ENCODE results near the gene LSM5. TPM values are rescaled to one million over a fixed set of nuclear protein-coding genes. Genes with fewer than 3 reads are reported as not detected.

Gene LSM5
- total and polyA plus RNA-seq, 2 experiments from 2014 or later, result 39.7 to 123 TPM

DNA sequence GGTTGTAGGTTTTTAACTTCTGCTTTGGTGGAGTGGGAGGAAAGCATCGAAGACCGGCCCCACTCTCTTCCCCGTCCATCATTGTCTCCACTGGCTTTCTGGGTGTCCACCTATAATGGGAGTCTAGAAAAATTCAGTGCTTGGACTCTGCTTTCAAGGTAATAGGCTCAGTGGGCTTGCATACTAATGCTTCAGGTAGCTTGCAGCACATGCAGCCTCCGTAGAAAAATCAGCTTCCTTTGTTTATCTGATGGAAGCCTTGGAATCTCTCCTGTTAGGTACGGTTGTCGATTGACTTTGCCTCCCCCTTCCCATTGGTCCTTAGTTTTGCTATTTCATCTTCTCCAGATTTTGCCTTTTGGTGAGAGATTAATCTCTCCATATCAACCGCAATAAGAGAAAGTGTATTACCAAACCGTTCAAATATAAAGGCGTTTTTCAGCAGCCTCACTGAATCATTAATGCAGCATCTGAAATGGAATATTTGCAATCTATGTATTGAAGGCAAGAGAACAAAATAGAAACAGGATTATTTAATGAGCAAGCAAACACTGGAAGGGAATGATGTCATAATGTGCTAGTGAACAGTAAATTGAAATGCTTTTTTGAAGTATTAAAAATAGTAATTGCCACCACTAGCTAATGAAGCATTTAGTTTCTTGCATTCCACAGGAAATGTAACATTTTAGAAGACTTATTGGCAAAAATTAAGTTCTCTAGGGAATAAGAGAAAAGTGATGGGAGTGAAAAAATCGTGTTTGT lies 6.1 kb upstream of the LSM5 start:
- Histone ChIP-seq H3K4me3 (peak overlapping the region; percentile 80), H3K27ac (peak overlapping the region; percentile 96), H3K9me3 (ENCODE audit: low read depth) (no peaks in the 10 kb centered on the region), H3K4me1 (ENCODE audit: low read depth) (peaks cover 5% of the 10 kb centered on the region), H3K36me3 (no peaks in the 10 kb centered on the region), H3K27me3 (no peaks in the 10 kb centered on the region)
- TF ChIP-seq, protein P1, sequence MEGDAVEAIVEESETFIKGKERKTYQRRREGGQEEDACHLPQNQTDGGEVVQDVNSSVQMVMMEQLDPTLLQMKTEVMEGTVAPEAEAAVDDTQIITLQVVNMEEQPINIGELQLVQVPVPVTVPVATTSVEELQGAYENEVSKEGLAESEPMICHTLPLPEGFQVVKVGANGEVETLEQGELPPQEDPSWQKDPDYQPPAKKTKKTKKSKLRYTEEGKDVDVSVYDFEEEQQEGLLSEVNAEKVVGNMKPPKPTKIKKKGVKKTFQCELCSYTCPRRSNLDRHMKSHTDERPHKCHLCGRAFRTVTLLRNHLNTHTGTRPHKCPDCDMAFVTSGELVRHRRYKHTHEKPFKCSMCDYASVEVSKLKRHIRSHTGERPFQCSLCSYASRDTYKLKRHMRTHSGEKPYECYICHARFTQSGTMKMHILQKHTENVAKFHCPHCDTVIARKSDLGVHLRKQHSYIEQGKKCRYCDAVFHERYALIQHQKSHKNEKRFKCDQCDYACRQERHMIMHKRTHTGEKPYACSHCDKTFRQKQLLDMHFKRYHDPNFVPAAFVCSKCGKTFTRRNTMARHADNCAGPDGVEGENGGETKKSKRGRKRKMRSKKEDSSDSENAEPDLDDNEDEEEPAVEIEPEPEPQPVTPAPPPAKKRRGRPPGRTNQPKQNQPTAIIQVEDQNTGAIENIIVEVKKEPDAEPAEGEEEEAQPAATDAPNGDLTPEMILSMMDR (IDR thresholded peaks at IDR 0.05; ENCODE audit: low read depth, low read length), result no peak
- no peak for DNase-seq (ENCODE audit: low read depth in 1 of 2, low spot score in 1 of 2)

DNA sequence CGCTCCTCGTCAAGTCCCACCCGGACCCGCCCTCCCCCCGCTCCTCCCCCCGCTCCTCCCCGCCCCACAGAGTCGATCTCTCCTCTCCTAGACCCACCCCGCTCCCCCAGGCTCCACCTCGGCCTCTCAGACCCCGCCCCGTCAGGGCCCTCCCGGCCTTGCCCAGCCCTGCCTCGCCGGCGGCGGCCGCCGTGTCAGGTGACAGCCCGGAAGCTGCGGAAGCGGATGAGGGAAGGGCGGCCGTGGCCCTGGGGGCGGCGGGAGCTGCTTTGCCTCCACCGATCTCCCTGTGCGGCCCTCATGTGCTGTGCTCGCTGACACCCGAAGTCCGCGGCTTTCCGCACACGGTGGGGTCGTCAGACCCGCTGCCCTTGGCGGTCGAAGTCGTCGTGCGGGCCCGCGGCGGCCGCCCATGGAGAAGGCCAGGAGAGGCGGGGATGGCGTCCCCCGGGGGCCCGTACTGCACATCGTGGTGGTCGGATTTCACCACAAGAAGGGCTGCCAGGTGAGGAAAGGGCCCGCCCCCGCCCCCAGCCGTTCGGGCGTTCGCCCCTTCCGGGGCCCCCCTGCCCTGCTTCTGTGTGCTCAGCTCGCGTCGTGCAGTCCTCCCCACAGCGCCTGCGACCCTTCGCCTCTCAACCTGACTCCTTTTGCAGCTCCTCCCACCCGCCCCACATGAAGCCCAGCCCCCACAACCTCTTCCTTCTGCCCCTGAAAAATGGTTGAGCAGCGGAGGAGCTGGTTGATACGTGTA lies 5.3 kb upstream of the LSM5 start, which contains the start of gene AVL9:
TSS of gene AVL9 (plus strand) at position 192 of the 754 bp plus-strand sequence. CDS start at position 413, 221 bp downstream.
- TF ChIP-seq, protein P1 (IDR thresholded peaks at IDR 0.05; ENCODE audit: low read depth, low read length), result no peak
- Histone ChIP-seq H3K36me3 (no peaks in the 10 kb centered on the region), H3K4me1 (ENCODE audit: low read depth) (peaks cover 5% of the 10 kb centered on the region), H3K9me3 (ENCODE audit: low read depth) (no peaks in the 10 kb centered on the region), H3K27ac (peak within 1 kb of the TSS; percentile 96), H3K27me3 (no peaks in the 10 kb centered on the region), H3K4me3 (peak within 1 kb of the TSS; percentile 80)
- peak; percentile 98 for DNase-seq (ENCODE audit: low read depth in 1 of 2, low spot score in 1 of 2)

GRCh38 chr7:32494946-32495297 lies 4.7 kb upstream of the LSM5 start:
- H3K36me3 ChIP-seq, result no peaks in the 10 kb centered on the region
- H3K9me3 ChIP-seq (ENCODE audit: low read depth), result no peaks in the 10 kb centered on the region
- no peak for DNase-seq (ENCODE audit: low read depth in 1 of 2, low spot score in 1 of 2)
- H3K27me3 ChIP-seq, result no peaks in the 10 kb centered on the region
- peaks cover 5% of the 10 kb centered on the region for H3K4me1 ChIP-seq (ENCODE audit: low read depth)
- H3K27ac ChIP-seq, result peak overlapping the region; percentile 64
- TF ChIP-seq, protein P1 (IDR thresholded peaks at IDR 0.05; ENCODE audit: low read depth, low read length), result no peak
- peak overlapping the region; percentile 80 for H3K4me3 ChIP-seq

DNA sequence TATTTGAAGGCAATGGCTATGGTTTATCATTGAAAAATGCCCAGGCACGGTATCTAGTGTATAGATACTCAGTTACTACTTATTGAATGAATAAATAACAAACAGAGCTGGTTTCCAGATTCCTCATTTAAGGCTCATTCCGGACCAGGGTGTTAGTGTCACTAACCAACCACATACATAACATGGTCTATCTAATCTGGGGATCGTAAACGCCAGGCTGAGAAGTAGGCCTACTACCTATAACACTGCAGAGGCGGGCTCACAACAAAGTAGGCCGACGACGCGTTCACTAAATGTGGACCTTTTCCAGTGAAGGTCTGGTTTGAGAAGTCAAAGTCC lies 423 bp downstream of the LSM5 start:
- H3K4me3 ChIP-seq, result peak overlapping the region; percentile 69
- peak overlapping the region; percentile 91 for H3K27ac ChIP-seq
- DNase-seq (ENCODE audit: low read depth in 1 of 2, low spot score in 1 of 2), result no peak
- H3K36me3 ChIP-seq, result peaks cover 13% of the 10 kb centered on the region
- no peaks in the 10 kb centered on the region for H3K27me3 ChIP-seq
- H3K9me3 ChIP-seq (ENCODE audit: low read depth), result no peaks in the 10 kb centered on the region
- H3K4me1 ChIP-seq (ENCODE audit: low read depth), result peaks cover 8% of the 10 kb centered on the region
- TF ChIP-seq, protein P1 (IDR thresholded peaks at IDR 0.05; ENCODE audit: low read depth, low read length), result no peak

DNA sequence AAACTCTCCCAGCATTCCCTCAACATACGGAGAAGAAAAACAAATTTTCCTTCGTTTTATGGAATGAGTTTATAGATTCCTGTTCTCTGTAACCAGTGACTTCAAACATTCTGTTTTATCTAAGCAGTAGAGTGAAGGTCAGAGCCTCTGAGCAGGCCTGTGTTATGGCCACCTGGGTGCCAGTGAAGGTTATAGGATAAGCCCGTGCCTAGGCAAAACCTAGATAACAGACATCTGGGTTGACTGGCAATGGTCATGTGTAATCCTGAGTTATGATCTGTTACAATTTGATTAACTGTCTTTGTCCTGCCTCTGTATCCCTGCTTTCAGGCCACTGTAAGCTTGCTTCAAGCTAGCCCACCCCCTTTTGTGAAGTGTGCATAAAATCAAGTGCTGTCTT lies 8.3 kb downstream of the LSM5 start:
- H3K27ac ChIP-seq, result no peak overlapping the region
- H3K36me3 ChIP-seq, result peaks cover 8% of the 10 kb centered on the region
- no peak for DNase-seq (ENCODE audit: low read depth in 1 of 2, low spot score in 1 of 2)
- H3K4me1 ChIP-seq (ENCODE audit: low read depth), result no peaks in the 10 kb centered on the region
- no peaks in the 10 kb centered on the region for H3K27me3 ChIP-seq
- H3K4me3 ChIP-seq, result no peak overlapping the region
- H3K9me3 ChIP-seq (ENCODE audit: low read depth), result no peaks in the 10 kb centered on the region
- TF ChIP-seq, protein P1 (IDR thresholded peaks at IDR 0.05; ENCODE audit: low read depth, low read length), result no peak

Measured in cardiac muscle cell (in vitro differentiated cells and primary cell).